Gastroesophageal sphincter (tissue), 4 donors: ENCODE data around the gene HPSE2. TPM values are rescaled to one million over a fixed set of nuclear protein-coding genes. Genes with fewer than 3 reads are reported as not detected.
"Not testable (repeated sequence)": the region's sequence is repeated elsewhere in the genome, so short reads cannot be mapped to it uniquely, and the experiment has no call there.

Source experiments
- ATAC-seq: fragments of 150-250 bp; one replicate; pipeline ENCODE4 v1.9.1; 2016; ENCODE audit warnings: mild to moderate bottlenecking, moderate library complexity
- H3K27ac ChIP-seq, 4 donors: fragments of 200-600 bp; sonication (generic) in 3 of 4; 1 replicate in 3 of 4; 2 replicates in 1 of 4; pipeline ENCODE4 v1.5.1; 2016 to 2019
- H3K27me3 ChIP-seq: fragments of 200-600 bp; sonication (generic); one replicate; pipeline ENCODE4 v1.5.1; 2019
- H3K36me3 ChIP-seq, 2 donors: fragments of 200-600 bp; sonication (generic); one replicate each; pipeline ENCODE4 v1.5.1; 2019; ENCODE audit warnings: control low read depth in 1 of 2
- H3K4me1 ChIP-seq, 3 donors: fragments of 200-600 bp; sonication (generic); 1 replicate in 2 of 3; 2 replicates in 1 of 3; pipeline ENCODE4 v1.5.1; 2016 to 2019; ENCODE audit warnings: control low read depth in 2 of 3
- H3K4me3 ChIP-seq, 2 donors: fragments of 200-600 bp; sonication (generic); one replicate each; pipeline ENCODE4 v1.5.1; 2019; ENCODE audit warnings: mild to moderate bottlenecking in 1 of 2, moderate library complexity in 1 of 2
- H3K9me3 ChIP-seq, 3 donors: fragments of 200-600 bp; sonication (generic); one replicate each; pipeline ENCODE4 v1.5.1; 2017 to 2019; ENCODE audit warnings: control low read depth in 2 of 3
- CTCF ChIP-seq, 4 experiments: fragments of 200-600 bp in 2 of 4; fragments of 450-650 bp in 2 of 4; sonication (generic) in 1 of 4; IDR thresholded peaks; one replicate each; pipeline ENCODE4 v1.5.1; 2017 to 2019; ENCODE audit warnings: antibody characterized with exemption in 4 of 4, mild to moderate bottlenecking in 2 of 4, moderate library complexity in 2 of 4
- EP300 ChIP-seq: sonication (generic); formaldehyde crosslinking; IDR thresholded peaks from one replicate; pipeline ENCODE4 v1.6.1; 2017; ENCODE audit warnings: antibody characterized with exemption, mild to moderate bottlenecking
- POLR2A ChIP-seq, 2 donors: fragments of 450-650 bp; IDR thresholded peaks; one replicate each; pipeline ENCODE4 v1.6.1; 2017; ENCODE audit warnings: antibody characterized with exemption in 2 of 2, mild to moderate bottlenecking in 2 of 2, moderate library complexity in 1 of 2
- POLR2AphosphoS5 ChIP-seq: sonication (generic); formaldehyde crosslinking; IDR thresholded peaks from one replicate; pipeline ENCODE4 v1.6.1; 2017; ENCODE audit warnings: antibody characterized with exemption
- WGBS, 2 donors: methylation state at CpG; one replicate each; pipeline ENCODE4 v1.1.5; 2018; ENCODE audit warnings: low coverage in 1 of 2; 5-methylcytosine and 5-hydroxymethylcytosine counted together
- total RNA-seq, 4 donors: library from RNA; depleted of rRNA; stranded (reverse); fragments of >200 nt; gene quantifications; one replicate each; pipeline ENCODE4 v1.1.0, GENCODE V29; 2016

HPSE2 gene
- total RNA-seq, 4 donors from 2014 or later: 19.1 to 74.5 (median 58.8) TPM

DNA sequence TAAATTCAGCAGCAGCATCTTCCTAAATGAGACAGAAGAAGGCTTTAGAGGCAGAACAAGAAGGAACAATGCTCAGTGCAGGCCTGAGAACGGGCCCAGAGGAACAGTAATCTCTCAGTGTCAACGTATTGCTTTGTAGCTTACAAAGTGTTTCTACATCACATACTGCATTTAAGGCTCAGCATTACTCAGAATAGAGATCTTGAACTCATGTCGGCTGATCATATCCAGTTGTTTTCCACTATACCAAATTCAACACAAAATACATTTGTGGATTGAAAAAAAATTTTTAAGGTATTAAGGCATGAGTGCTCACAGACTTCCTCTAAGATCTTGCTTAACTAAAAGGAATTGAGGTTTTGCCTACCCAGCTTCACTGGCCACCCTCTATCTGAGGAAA is 325.1 kb downstream of the HPSE2 start:
- ATAC-seq: no peak
- Histone ChIP-seq H3K4me3 (no peak overlapping the region), H3K4me1 (peaks cover 0 to 17% (median 2%) of the 10 kb centered on the region in 3 donors), H3K9me3 (no peaks in the 10 kb centered on the region), H3K36me3 (no peaks in the 10 kb centered on the region), H3K27ac (peak overlapping the region in 2 of 4 donors; percentile 30 to 59), H3K27me3 (no peaks in the 10 kb centered on the region)
- TF ChIP-seq POLR2AphosphoS5: no peak
- no peak for TF ChIP-seq POLR2A (IDR thresholded peaks at IDR 0.05)
- no peak for TF ChIP-seq EP300
- no peak for TF ChIP-seq CTCF (IDR thresholded peaks at IDR 0.05)
- WGBS, 2 donors: 49 to 56% methylated on average over 3 of the region's 3 CpGs

- no peak for ATAC-seq
- Histone ChIP-seq H3K36me3 (no peaks in the 10 kb centered on the region), H3K4me3 (no peak overlapping the region), H3K27me3 (no peaks in the 10 kb centered on the region), H3K4me1 (peaks cover 0 to 17% (median 2%) of the 10 kb centered on the region in 3 donors), H3K9me3 (no peaks in the 10 kb centered on the region), H3K27ac (peak overlapping the region in 2 of 4 donors; percentile 30 to 59)
- no peak for TF ChIP-seq POLR2A (IDR thresholded peaks at IDR 0.05)
- no peak for TF ChIP-seq CTCF (IDR thresholded peaks at IDR 0.05)
- no peak for TF ChIP-seq EP300
- TF ChIP-seq POLR2AphosphoS5: no peak
These were observed 325.6 kb downstream of the HPSE2 start for GRCh38 chr10:98910048-98910447.

DNA sequence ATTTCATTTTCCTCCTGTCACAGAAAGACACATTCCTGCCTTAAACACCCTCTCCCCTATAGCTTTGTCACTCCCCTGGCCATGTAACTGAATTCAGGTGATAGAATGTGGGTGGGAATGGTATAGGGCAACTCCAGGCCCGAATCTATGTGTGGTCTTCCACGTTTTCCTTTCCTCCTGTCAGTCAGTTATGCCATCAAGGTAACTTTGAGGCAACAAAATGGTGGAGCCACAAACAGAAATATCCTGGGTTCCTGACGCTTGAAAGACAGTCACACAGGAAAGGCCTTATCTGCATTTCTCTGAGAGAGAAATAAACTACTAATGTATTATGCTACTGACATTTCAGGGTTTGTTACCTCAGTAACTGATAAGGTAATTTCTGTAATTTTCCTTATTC is 326.8 kb downstream of the HPSE2 start:
- ATAC-seq: no peak
- Histone ChIP-seq H3K27ac (no peak overlapping the region), H3K36me3 (no peaks in the 10 kb centered on the region), H3K4me3 (no peak overlapping the region), H3K27me3 (no peaks in the 10 kb centered on the region), H3K9me3 (no peaks in the 10 kb centered on the region), H3K4me1 (peaks cover 0 to 17% (median 2%) of the 10 kb centered on the region in 3 donors)
- no peak for TF ChIP-seq EP300
- TF ChIP-seq CTCF (IDR thresholded peaks at IDR 0.05): no peak
- TF ChIP-seq POLR2AphosphoS5: no peak
- no peak for TF ChIP-seq POLR2A (IDR thresholded peaks at IDR 0.05)
- WGBS, 2 donors: 82% methylated on average over 3 of the region's 3 CpGs

- not testable (repeated sequence) for ATAC-seq, H3K27me3 ChIP-seq, H3K9me3 ChIP-seq, H3K27ac ChIP-seq, H3K36me3 ChIP-seq, H3K4me3 ChIP-seq
- WGBS, 2 donors: 94 to 100% methylated on average over 3 to 8 of the region's 8 CpGs
- peaks cover 0 to 17% (median 2%) of the 10 kb centered on the region in 3 donors for H3K4me1 ChIP-seq
These were observed 327.4 kb downstream of the HPSE2 start for GRCh38 chr10:98908247-98908646.

GRCh38 chr10:98901441-98902110 is 334.1 kb downstream of the HPSE2 start:
- ATAC-seq: no peak
- no peaks in the 10 kb centered on the region for H3K36me3 ChIP-seq
- H3K27me3 ChIP-seq: no peaks in the 10 kb centered on the region
- TF ChIP-seq EP300 (no peak), POLR2A (IDR thresholded peaks at IDR 0.05) (no peak), CTCF (IDR thresholded peaks at IDR 0.05) (no peak)
- WGBS, 2 donors: 68 to 72% methylated on average over 4 of the region's 4 CpGs
- peaks cover 0 to 12% (median 2%) of the 10 kb centered on the region in 3 donors for H3K4me1 ChIP-seq
- H3K4me3 ChIP-seq: no peak overlapping the region
- no peaks in the 10 kb centered on the region for H3K9me3 ChIP-seq
- H3K27ac ChIP-seq: no peak overlapping the region
